Fibroblast of skin of right biceps (primary cell): ENCODE results near the gene CSNK2A1.

Source experiments
- DNase-seq: peaks from one replicate; pipeline ENCODE4 v3.0.0-alpha.2; 2013

CSNK2A1 gene

DNA sequence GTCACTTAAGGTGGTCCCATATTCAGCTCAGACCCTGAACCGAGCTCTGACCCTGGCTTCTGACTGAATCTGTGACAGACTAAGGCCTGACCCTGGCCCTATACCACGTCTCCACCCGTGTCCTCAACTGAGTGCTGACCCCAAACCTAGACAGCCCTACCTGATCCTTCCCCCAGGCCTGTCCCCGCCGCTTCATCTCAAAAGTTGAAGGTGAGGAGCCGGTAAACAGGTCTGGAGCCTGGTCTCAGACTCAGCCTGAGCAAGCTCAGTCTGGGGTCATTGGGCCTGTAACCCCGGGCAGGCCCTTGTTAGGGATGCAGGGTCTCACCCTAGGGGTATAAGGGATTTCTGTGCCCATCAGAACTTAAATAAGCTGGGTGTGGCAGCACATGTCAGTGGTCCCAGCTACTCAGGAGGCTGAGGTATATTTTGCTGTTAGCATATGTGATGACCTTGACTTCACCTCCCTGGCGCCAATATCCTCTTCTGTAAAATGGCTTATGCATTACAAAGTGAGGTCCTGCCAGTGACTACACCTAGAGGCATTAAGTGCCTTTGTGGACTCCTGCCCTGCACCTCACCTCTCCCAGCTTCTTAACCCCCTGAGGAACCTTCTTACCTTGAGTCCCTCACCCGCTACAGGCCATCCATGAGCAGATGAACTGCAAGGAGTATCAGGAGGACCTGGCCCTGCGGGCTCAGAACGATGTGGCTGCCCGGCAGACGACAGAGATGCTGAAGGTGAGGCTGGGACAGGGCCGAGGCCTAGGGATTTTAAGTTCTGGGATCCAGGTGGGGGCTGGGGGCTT is 115.5 kb downstream of the CSNK2A1 start:
- DNase-seq = no peak

GRCh38 chr20:427401-427800 is 116.2 kb downstream of the CSNK2A1 start:
- no peak for DNase-seq

- no peak for DNase-seq
Measured at GRCh38 chr20:426566-426965, 117.0 kb downstream of the CSNK2A1 start.
